ENCODE results near the gene ABCA9. TPM values are rescaled to one million over a fixed set of nuclear protein-coding genes. Genes with fewer than 3 reads are reported as not detected.

ABCA9 gene
- total and polyA plus RNA-seq, 9 donors = 10.3 to 18.5 (median 13.2) TPM

DNA sequence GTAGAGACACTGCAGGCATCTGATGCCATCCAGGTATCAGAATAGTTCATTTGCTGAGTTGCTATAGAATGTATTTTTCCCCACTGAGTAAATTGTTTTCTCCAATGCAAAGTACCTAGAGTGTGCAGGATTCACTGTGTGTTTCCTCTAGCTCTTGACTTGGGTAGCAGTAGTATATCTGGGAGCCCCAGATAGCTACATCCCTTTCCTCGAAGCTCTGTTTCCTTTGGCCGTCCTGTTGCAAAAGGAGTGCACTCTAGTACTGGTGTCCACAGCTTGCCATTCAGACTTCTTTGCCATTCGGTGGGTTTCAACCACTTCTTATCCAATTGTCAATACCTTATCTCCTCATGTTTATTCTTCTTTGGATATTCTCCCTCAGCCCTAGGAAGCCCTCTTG lies 118.3 kb downstream of the ABCA9 start:
- no peaks in the 10 kb centered on the region for H3K27me3 ChIP-seq (ENCODE audit: control insufficient read depth, insufficient read depth, low read length)
- no peak for DNase-seq
- no peaks in the 10 kb centered on the region for H3K9me3 ChIP-seq (replicated peaks; ENCODE audit: control insufficient read depth, low read depth, low read length)
- H3K4me1 ChIP-seq (ENCODE audit: control insufficient read depth, insufficient read depth, low read length) = no peaks in the 10 kb centered on the region
- H3K27ac ChIP-seq (ENCODE audit: low read length) = no peak overlapping the region
- WGBS (ENCODE audit: insufficient coverage) = 87% methylated on average over 3 of the region's 3 CpGs
- H3K4me3 ChIP-seq (ENCODE audit: low read length) = no peak overlapping the region
- H3K36me3 ChIP-seq (ENCODE audit: control insufficient read depth, insufficient read depth, low read length) = no peaks in the 10 kb centered on the region

DNA sequence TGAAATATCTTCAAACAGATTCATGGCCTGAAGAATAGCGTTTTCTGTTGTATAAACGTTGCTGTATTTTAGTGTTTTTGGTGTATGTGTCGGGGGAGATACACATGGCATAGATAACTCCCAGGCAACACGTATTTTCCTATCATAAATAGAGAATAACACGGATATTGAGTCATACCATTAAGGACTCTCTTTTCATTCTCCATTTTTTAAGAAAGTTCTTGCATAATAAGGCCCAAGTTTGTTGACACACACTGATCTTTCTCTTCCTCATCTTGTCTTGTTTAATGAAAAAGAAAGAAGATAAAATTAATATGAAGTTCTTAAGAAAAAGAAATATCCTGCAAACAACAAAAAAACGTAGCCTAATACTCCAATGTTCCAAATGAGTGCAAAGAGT lies 119.0 kb downstream of the ABCA9 start:
- H3K27ac ChIP-seq (ENCODE audit: low read length) = no peak overlapping the region
- H3K4me3 ChIP-seq (ENCODE audit: low read length) = no peak overlapping the region
- H3K4me1 ChIP-seq (ENCODE audit: control insufficient read depth, insufficient read depth, low read length) = no peaks in the 10 kb centered on the region
- H3K36me3 ChIP-seq (ENCODE audit: control insufficient read depth, insufficient read depth, low read length) = no peaks in the 10 kb centered on the region
- no peak for DNase-seq
- H3K9me3 ChIP-seq (replicated peaks; ENCODE audit: control insufficient read depth, low read depth, low read length) = no peaks in the 10 kb centered on the region
- H3K27me3 ChIP-seq (ENCODE audit: control insufficient read depth, insufficient read depth, low read length) = no peaks in the 10 kb centered on the region
- 100% methylated on average over 1 of the region's 6 CpGs for WGBS (ENCODE audit: insufficient coverage)

DNA sequence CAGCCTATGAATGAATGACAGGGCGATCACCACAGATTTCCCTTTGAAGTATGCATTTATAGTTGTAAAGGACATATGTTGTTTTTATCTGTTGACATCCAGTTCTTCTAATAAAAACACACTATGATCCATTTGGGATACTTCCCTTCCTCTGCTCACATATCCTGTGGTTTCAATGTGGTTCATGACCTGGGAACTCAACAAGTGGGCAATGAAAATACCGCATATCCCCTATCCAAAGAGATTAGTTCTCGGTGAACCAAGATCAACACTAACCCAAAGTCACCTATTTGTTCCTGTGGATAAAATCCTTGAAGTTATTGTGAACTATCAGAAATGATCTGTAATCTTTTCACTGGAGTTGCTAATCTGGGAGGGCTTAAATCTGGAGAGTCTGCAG lies 121.5 kb downstream of the ABCA9 start:
- no peaks in the 10 kb centered on the region for H3K4me1 ChIP-seq (ENCODE audit: control insufficient read depth, insufficient read depth, low read length)
- H3K9me3 ChIP-seq (replicated peaks; ENCODE audit: control insufficient read depth, low read depth, low read length) = no peaks in the 10 kb centered on the region
- no peak for DNase-seq
- no CpG with 5 or more reads among the region's 3 CpGs for WGBS (ENCODE audit: insufficient coverage)
- no peaks in the 10 kb centered on the region for H3K36me3 ChIP-seq (ENCODE audit: control insufficient read depth, insufficient read depth, low read length)
- H3K27me3 ChIP-seq (ENCODE audit: control insufficient read depth, insufficient read depth, low read length) = no peaks in the 10 kb centered on the region
- no peak overlapping the region for H3K27ac ChIP-seq (ENCODE audit: low read length)
- H3K4me3 ChIP-seq (ENCODE audit: low read length) = no peak overlapping the region

DNA sequence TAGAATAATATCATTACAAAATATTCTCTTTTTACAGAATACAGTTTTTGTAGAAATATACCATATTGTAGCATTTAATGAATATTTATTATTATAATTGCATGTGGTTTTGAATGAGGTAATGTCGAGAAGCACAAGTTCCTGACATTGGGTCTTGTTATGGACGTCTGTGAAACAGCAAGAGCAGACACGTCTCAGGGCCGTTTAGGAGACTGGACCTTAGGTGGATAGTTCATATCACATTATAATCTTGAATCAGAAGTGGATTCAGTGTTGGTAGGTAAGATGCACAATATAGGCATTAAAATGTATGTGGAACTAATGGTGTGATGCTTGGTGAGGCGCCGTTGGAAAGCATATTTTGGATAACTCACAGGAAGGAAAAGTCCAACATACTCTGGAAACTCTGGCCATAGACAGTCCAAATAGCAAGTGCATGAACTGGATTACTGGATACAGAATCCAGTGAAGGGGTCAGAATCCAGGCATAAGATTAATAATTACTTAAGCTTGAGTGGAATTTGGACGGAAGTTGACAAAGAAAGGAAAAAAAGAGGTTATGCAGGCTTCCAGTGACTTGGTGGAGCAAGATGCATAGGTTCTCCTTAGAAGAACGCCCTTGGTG lies 122.7 kb downstream of the ABCA9 start:
- no peak for DNase-seq
- H3K4me3 ChIP-seq (ENCODE audit: low read length) = no peak overlapping the region
- no peaks in the 10 kb centered on the region for H3K4me1 ChIP-seq (ENCODE audit: control insufficient read depth, insufficient read depth, low read length)
- no peaks in the 10 kb centered on the region for H3K27me3 ChIP-seq (ENCODE audit: control insufficient read depth, insufficient read depth, low read length)
- H3K27ac ChIP-seq (ENCODE audit: low read length) = no peak overlapping the region
- 80% methylated on average over 2 of the region's 8 CpGs for WGBS (ENCODE audit: insufficient coverage)
- no peaks in the 10 kb centered on the region for H3K36me3 ChIP-seq (ENCODE audit: control insufficient read depth, insufficient read depth, low read length)
- no peaks in the 10 kb centered on the region for H3K9me3 ChIP-seq (replicated peaks; ENCODE audit: control insufficient read depth, low read depth, low read length)

DNA sequence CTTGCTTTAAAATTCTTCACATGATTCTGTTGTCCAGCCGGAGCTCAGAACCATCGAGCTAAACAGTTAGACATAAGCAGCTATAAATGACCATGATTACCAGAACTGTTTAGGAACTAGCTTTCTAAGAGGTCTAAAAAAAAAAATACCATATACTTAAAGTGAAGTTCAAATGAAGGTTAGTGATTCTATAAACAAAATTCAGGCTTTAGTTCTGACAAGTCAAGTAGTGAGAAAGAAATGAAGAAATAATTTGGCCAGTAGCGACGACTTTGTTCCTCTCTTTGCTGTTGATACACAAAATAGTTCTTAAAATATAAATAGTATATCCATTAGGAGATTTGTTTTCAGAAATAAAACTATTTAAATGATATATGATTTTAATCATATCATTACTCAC lies 133.2 kb downstream of the ABCA9 start:
- Histone ChIP-seq H3K36me3 (ENCODE audit: control insufficient read depth, insufficient read depth, low read length) (peaks cover 6% of the 10 kb centered on the region), H3K4me1 (ENCODE audit: control insufficient read depth, insufficient read depth, low read length) (no peaks in the 10 kb centered on the region), H3K4me3 (ENCODE audit: low read length) (no peak overlapping the region), H3K27me3 (ENCODE audit: control insufficient read depth, insufficient read depth, low read length) (no peaks in the 10 kb centered on the region), H3K27ac (ENCODE audit: low read length) (no peak overlapping the region), H3K9me3 (replicated peaks; ENCODE audit: control insufficient read depth, low read depth, low read length) (no peaks in the 10 kb centered on the region)
- no peak for DNase-seq
- no CpG with 5 or more reads among the region's 4 CpGs for WGBS (ENCODE audit: insufficient coverage)

DNA sequence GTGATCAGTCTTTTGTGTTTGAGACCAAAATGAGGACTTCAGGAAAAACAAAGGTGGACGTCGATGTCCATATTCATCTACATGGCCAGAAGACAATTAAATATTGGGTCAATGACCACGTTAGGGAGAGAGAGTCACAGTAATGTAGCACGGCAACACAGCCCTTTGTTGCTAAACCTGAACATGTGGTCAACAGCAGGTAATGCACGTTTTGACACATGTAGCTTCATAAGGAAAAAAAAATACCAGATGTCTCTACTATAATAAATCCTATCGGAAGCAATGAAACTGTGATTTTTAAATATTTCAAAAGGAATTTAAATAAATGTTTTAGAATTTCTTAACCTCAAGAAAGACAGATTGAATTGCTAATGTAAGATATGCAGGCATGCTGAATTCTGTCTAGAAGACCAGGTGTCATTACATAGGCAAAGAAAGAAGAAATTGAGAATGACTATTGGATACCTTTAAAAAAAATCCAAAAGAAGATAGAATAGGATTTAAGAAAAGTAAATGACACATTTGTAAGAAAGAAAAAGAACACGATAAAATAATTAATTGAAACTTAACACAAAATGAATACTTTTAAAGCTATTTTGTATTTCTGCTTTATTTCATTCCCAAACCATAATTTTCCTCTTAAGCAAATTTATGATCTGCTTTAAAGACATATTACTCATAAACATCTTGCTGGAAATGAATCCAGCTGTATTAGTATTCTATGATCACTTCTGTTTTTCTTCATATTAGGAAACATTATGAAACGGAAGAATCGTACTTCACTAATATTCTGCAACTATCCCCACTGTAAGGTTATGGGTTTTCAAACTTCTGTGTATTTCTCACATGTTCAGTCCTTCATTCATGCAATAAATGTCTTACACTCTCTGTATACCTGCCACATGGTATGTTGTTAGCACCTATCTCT lies 135.7 kb downstream of the ABCA9 start:
- Histone ChIP-seq H3K36me3 (ENCODE audit: control insufficient read depth, insufficient read depth, low read length) (peaks cover 3% of the 10 kb centered on the region), H3K4me1 (ENCODE audit: control insufficient read depth, insufficient read depth, low read length) (no peaks in the 10 kb centered on the region), H3K9me3 (replicated peaks; ENCODE audit: control insufficient read depth, low read depth, low read length) (no peaks in the 10 kb centered on the region), H3K4me3 (ENCODE audit: low read length) (no peak overlapping the region), H3K27me3 (ENCODE audit: control insufficient read depth, insufficient read depth, low read length) (no peaks in the 10 kb centered on the region), H3K27ac (ENCODE audit: low read length) (no peak overlapping the region)
- no peak for DNase-seq
- 72% methylated on average over 3 of the region's 9 CpGs for WGBS (ENCODE audit: insufficient coverage)

Other genes starting within 250 kb of the ABCA9 start
- 31.6 TPM for gene ABCA8, start 105.5 kb downstream of the ABCA9 start, total RNA-seq
- gene ABCA8, start 105.5 kb downstream of the ABCA9 start, polyA plus RNA-seq (ENCODE audit: insufficient read depth in 1 of 8, insufficient read length in 8 of 8, low replicate concordance in 1 of 8) = 10 to 100 TPM; 12.7 to 29.9 (median 26.2) TPM
- 24.3 TPM for gene ABCA6, start 81.0 kb upstream of the ABCA9 start, total RNA-seq
- 10 to 100 TPM in 3 of 8 donors, 1 to 10 TPM in 5; 7.2 to 12.6 (median 8.6) TPM for gene ABCA6, start 81.0 kb upstream of the ABCA9 start, polyA plus RNA-seq (ENCODE audit: insufficient read depth in 1 of 8, insufficient read length in 8 of 8, low replicate concordance in 1 of 8)
- gene ABCA10, start 167.9 kb upstream of the ABCA9 start, total RNA-seq = 10.2 TPM
- gene ABCA10, start 167.9 kb upstream of the ABCA9 start, polyA plus RNA-seq (ENCODE audit: insufficient read depth in 1 of 8, insufficient read length in 8 of 8, low replicate concordance in 1 of 8) = 10 to 100 TPM in 3 of 8 donors, 1 to 10 TPM in 5; 3.0 to 11.4 (median 7.2) TPM